GM23338 (cell line): ENCODE measurements around the gene GOSR1. TPM values are rescaled to one million over a fixed set of nuclear protein-coding genes. Genes with fewer than 3 reads are reported as not detected.

Source experiments
- polyA plus RNA-seq: library from polyadenylated mRNA; unstranded; fragments of >200 nt; fragmentation: Nextera tagmentation; extraction: Ambion mirVana; gene quantifications from 2 replicates; pipeline ENCODE4 v1.2.1, GENCODE V29; 2016
- total RNA-seq: library from RNA; depleted of rRNA; stranded (reverse); fragments of >200 nt; shearing (Covaris generic); gene quantifications from 2 replicates; pipeline ENCODE4 v1.2.3, GENCODE V29; 2014; rRNA removed

Gene GOSR1
- total and polyA plus RNA-seq, 2 experiments from 2014 or later, result 33.4 to 74.1 TPM

Other genes with a start within 250 kb of the GOSR1 start
- gene SLC6A4, start 241.7 kb upstream of the GOSR1 start, total RNA-seq, result 0.12 and 0.14 TPM in 2 replicates
- gene SLC6A4, start 241.7 kb upstream of the GOSR1 start, polyA plus RNA-seq, result 0.06 and 0.07 TPM in 2 replicates
- 58.7 and 63.1 TPM in 2 replicates for gene BLMH, start 185.5 kb upstream of the GOSR1 start, total RNA-seq
- gene BLMH, start 185.5 kb upstream of the GOSR1 start, polyA plus RNA-seq, result 32.1 and 36.4 TPM in 2 replicates
- gene TMIGD1, start 143.4 kb upstream of the GOSR1 start, total RNA-seq, result not detected in 2 replicates
- gene TMIGD1, start 143.4 kb upstream of the GOSR1 start, polyA plus RNA-seq, result not detected in 2 replicates
- gene CPD, start 98.5 kb upstream of the GOSR1 start, total RNA-seq, result 54.7 and 57.8 TPM in 2 replicates
- 6.2 and 6.3 TPM in 2 replicates for gene CPD, start 98.5 kb upstream of the GOSR1 start, polyA plus RNA-seq